GM19455 (cell line): ENCODE data around the gene IGFLR1.

Experiments used
- ATAC-seq: cut with Tn5 transposase; IDR thresholded peaks from one replicate; pipeline ENCODE4 v1.9.1; 2021; ENCODE audit not compliant: unreplicated experiment

The IGFLR1 gene

DNA sequence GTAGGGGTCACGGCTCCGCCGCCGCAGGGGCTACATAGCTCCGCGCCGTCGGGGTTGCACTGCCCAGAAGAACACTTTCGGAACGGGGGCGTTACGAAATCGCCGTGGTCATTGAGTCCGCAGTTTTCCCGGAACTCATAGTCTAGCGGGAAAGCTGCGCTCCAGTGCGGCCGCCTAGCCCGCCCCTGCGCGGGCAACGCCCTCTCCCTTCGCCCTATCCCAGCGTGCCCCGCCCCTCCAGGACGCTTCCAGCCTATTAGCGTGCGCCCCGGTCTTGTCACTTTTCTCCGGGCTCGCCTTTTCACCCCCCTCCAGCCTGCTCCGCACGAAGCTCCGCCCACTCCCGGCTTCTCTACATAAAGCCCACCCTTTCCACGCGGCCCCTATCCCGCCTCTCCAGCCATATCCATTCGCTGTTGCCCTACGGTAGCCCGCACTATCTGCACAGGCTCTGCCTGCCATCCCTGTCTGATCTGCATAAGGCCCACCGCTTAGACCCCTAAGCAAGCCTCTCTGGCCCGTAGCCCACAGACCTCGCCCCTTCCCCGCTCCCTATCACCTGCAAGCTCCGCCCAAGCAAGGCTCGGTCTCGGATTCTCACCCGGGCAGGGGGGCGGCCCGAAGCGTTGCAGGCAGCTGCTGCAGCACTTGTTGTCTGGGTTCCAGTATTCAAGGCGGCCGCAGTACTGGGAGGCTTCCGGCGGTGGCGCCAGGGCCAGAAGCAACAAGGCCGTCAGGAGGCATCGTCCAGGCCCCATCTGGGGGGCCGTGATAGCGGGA, 1.6 kb downstream of the IGFLR1 start:
- peak; percentile 63 for ATAC-seq

DNA sequence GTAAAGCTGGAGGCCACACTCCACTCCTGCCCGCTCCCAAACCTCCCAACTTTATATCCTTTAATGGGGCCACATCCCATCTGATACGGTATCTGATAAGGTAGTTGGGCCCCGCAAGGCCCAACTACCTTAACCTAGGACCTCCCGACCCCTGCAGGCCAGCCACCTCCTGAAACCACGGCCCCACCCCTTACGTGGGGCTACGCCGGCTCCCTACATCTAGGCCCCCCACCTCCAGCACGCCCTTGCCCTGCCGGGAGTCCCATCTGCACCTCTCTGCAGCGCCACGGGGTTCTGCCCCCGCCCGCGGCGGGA, 2.2 kb downstream of the IGFLR1 start:
- no peak for ATAC-seq

DNA sequence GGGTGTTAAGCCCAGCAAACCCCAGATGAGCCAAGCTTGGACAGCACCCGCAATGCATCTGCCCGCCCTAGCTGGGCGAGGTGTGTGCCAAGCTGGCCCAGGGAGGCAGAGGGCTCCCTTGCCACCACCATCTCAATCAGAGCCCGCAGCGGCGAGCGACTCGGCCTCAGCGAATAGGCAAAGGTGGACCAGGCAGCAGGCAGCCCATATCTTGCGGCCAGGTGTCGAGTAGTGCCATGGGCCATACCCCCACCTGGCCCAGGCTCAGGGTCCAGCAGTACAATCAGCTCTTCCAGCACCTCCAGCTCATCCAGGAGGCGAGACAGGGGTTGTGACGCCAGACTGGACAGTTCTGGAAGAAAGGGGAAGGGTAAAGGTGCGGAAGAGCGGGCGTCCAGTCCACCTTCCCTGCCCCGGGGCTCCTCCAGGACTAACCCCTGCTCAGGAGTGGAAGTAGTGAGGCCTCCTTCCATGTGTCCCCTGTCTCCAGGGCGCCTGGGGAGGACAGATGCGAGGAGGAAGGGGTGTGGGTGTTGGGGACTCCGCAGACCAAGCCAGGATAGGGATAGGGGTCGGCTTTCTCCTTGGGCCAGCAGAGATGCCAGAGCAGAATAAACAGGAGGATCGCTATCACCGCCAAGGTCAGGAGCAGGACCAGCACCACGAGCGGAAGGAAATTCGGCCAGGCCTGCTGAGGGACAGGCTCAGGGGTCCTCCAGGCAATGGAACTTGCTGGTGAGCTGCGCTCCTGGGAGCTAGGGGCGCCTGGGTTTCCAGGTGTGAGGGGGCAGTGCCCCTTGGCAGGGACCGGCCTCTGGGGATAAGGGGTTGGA, 2.8 kb downstream of the IGFLR1 start:
- ATAC-seq: no peak

DNA sequence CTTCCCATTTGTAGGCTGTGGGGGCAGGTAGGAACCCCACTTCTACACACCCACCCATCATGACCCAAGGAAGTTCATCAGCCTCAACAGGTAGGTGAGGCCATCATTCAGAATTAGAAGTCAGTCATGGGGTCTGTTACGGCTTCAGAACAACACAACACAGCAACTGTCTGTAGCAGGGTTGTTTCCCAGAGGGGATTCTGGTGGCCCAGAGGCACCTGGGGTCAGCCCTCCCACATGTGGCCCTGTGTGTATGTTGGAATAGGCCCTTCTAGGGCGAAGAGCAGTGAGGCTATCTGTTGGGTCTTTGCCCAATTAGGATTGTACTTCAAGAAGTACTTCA, 3.4 kb downstream of the IGFLR1 start:
- ATAC-seq: no peak

DNA sequence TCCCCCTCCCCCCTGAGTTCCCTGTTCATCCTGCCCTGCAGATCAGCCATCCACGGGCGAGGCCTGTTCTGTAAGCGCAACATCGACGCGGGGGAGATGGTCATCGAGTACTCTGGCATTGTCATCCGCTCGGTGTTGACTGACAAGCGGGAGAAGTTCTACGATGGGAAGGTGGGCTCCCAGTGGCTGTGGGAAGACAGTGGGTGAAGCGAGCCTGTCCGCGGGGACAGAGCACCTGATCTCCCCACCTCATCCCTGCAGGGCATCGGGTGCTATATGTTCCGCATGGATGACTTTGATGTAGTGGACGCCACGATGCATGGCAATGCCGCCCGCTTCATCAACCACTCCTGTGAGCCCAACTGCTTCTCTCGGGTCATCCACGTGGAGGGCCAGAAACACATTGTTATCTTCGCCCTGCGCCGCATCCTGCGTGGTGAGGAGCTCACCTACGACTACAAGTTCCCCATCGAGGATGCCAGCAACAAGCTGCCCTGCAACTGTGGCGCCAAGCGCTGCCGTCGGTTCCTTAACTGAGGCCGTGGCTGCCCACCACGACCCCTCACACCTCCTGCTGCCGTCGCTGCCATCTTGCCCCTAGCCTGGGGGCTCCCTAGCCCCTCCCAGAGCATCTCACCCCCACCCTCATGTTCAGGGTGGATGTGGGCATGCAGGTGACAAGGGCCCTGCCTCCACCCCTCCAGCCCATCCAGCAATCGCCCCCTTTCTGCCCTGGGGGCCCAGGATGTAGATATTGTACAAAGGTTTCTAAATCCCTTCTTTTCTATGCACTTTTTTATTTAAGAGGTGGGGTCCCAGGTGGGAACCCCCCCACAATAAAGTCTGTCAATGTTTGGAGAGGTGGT, 4.0 kb downstream of the IGFLR1 start:
- no peak for ATAC-seq

DNA sequence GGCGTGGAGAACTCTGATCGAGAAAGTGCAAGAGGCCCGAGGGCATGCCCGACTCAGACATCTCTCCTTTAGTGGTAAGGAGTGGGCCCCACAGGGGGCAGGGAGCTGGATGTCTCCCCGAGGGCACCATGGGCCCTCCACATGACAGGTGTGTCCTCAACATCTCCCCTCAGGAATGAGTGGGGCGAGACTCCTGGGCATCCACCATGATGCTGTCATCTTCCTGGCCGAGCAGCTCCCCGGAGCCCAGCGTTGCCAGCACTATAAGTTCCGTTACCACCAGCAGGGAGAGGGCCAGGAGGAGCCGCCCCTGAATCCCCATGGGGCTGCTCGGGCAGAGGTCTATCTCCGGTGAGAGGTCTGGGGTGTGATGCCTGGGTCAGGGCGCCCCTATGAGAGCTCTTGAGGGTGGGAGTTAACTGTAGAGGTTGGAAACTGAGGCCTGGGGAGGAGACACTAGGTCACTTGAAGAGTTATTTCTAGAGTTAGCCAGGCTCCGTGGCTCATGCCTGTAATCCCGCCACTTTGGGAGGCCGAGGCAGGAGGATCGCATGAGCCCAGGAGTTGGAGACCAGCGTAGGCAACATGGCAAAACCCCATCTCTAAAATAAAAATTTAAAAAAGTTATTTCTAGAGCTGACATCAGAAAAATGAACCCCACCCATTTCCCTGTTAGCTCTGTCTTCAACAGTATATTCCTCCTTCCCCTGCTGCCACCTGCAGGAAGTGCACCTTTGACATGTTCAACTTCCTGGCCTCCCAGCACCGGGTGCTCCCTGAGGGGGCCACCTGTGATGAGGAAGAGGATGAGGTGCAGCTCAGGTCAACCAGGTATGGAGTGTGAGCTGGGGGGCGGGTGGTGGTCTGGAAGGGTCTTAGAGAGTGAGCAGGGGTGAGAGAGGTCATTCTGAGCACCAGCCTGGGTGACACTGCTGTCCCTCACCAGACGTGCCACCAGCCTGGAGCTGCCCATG, 5.1 kb downstream of the IGFLR1 start:
- no peak for ATAC-seq

DNA sequence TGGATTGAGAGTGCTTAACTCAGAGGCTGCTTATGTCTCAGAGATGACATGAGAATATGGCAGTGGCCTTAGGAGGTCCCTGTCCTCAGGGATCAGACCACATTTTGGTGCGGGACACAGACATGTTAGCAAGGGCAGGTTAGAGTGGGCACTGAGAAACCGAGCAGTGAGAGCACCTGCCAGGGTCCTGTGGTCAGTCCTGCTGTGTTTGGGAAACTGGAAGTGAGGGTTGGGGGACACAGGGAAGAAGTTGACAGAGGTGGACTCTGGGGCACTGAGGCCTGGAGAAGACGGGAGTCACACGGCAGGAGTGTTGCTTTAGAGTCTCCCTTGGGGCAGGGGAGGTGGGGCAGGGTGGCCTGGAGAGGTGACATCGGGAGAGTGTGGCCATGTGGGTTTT, 7.4 kb downstream of the IGFLR1 start:
- ATAC-seq: no peak

DNA sequence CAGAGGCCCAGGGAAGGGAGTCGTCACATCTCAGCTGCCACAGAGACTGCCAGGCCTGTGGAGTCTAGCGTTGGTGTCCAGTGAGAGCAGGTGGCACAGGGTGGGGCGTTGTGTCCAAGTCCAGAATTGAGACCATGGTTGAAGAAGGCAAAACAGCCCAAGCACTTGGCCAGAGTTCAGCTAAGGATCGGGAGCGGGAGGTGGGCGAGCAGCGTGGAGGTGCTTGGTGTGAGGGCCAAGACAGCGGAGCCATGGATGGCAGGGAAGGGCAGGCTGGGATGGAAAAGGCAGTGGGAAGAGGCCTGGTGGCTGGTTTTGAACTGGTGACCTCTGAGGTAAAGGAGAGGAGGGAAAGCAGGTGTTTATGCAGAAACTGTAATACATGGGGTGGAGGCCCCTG, 8.0 kb downstream of the IGFLR1 start:
- ATAC-seq: no peak

DNA sequence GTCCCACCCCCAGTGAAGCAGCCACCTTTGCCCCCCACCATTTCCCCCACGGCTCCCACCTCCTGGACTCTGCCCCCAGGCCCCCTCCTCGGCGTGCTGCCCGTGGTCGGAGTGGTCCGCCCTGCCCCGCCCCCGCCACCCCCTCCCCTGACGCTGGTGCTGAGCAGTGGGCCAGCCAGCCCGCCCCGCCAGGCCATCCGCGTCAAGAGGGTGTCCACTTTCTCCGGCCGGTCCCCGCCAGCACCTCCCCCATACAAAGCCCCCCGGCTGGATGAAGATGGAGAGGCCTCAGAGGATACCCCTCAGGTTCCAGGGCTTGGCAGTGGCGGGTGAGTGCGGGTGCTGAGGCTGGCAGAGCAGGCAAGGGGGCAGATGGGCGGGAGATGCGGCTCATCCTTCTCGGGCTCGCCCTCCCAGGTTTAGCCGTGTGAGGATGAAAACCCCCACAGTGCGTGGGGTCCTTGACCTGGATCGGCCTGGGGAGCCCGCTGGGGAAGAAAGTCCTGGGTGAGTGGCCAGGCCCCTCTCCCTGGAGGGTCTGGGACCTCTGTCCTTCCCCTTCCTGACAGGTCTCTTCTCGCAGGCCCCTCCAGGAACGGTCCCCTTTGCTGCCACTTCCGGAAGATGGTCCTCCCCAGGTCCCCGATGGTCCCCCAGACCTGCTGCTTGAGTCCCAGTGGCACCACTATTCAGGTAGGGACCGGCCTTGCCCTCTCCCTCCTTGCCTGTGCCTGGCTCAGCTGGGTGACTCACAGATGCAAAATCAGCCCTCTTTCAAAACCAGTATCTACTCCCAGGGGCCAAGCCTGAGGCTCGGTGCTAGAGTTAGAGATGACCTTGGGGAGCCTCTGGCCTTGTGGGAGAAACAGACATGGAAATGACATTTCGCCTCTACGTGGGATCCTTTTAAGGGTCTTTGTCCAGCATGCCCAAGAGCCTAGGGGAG, 8.8 kb downstream of the IGFLR1 start:
- ATAC-seq: no peak

DNA sequence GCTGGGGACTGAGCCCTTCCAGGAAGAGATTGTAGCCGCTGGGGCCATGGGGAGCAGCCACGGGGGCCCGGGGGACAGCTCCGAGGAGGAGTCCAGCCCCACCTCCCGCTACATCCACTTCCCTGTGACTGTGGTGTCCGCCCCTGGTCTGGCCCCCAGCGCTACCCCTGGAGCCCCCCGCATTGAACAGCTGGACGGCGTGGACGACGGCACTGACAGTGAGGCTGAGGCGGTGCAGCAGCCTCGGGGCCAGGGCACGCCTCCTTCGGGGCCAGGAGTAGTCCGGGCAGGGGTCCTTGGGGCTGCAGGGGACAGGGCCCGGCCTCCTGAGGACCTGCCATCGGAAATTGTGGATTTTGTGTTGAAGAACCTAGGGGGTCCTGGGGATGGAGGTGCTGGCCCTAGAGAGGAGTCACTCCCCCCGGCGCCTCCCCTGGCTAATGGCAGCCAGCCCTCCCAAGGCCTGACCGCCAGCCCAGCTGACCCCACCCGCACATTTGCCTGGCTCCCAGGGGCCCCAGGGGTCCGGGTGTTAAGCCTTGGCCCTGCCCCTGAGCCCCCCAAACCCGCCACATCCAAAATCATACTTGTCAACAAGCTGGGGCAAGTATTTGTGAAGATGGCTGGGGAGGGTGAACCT, 9.6 kb downstream of the IGFLR1 start:
- no peak for ATAC-seq

DNA sequence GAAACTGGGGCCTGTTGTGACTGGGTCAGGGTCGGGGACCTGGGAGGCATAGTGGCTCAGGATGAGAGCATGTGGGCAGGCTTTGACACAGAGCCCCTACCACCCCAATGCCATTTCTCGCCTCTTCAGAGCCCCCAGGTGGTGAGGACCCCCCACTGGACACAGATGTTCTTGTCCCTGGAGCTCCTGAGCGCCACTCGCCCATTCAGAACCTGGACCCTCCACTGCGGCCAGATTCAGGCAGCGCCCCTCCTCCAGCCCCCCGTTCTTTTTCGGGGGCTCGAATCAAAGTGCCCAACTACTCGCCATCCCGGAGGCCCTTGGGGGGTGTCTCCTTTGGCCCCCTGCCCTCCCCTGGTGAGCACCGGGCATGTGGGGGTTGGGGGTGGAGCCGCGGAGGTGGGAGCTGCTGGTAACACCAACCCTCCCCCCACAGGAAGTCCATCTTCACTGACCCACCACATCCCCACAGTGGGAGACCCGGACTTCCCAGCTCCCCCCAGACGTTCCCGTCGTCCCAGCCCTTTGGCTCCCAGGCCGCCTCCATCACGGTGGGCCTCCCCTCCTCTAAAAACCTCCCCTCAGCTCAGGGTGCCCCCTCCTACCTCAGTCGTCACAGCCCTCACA, 10.4 kb downstream of the IGFLR1 start:
- no peak for ATAC-seq

DNA sequence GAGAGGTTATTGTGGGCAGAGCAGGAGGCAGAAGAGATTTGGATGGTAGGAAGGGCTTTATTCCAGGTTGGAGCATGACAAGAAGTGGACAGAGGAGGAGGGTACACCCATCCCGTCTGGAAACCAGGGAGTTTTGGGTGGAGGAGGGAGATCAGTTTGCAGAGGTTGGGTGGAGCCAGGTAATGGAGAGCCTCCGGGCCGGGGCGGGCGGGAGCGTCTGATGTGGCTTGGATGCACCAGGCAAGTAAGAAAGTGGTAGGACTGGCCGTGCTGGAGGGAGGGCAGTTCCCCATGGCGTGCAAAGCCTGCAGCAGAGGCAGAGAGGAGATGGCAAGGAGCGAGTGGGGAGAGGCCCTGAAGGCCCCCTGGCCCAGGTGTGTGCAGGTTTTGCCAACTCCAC, 10.9 kb downstream of the IGFLR1 start:
- ATAC-seq: no peak

DNA sequence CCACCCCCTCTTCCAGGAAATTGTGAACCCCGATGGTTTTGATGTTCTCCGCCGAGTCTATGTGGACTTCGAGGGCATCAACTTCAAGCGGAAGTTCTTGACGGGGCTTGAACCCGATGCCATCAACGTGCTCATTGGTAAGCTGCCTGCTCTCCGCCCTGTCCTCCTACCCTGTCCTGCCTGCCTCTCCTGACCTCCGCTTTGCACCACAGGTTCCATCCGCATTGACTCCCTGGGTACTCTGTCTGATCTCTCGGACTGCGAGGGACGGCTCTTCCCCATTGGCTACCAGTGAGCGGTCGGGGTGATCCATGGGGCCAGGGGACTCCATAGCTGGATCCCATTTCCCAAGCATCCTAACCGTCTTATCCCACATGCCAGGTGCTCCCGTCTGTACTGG, 11.9 kb downstream of the IGFLR1 start:
- ATAC-seq: no peak

DNA sequence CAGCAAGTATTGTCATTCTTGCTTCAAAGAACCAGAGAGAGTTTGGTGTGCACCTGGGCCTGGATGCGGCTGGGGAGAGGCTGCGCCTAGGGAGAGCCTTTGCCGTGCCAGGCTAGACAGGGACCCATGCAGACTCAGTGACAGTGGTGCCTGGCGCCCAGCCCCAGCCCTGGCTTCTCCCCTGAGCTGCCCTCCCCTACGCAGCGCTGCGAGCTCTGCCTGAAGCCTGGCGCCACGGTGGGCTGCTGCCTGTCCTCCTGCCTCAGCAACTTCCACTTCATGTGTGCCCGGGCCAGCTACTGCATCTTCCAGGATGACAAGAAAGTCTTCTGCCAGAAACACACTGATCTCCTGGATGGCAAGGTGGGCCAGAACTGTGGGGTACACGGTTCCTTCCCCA, 12.5 kb downstream of the IGFLR1 start:
- no peak for ATAC-seq

DNA sequence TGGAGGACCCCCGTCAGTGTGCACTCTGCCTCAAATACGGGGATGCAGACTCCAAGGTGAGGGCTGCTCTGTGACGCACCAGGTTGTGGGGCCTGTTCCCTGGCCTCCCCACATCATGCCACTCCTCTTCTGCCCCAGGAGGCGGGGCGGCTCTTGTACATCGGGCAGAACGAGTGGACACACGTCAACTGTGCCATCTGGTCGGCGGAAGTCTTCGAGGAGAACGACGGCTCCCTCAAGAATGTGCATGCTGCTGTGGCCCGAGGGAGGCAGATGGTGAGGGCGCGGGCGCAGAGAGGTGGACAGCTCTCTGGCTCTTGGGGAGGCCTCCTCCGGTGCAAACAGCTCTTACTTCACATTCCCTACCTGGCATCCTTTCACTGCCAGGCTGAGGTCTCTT, 13.2 kb downstream of the IGFLR1 start:
- no peak for ATAC-seq

DNA sequence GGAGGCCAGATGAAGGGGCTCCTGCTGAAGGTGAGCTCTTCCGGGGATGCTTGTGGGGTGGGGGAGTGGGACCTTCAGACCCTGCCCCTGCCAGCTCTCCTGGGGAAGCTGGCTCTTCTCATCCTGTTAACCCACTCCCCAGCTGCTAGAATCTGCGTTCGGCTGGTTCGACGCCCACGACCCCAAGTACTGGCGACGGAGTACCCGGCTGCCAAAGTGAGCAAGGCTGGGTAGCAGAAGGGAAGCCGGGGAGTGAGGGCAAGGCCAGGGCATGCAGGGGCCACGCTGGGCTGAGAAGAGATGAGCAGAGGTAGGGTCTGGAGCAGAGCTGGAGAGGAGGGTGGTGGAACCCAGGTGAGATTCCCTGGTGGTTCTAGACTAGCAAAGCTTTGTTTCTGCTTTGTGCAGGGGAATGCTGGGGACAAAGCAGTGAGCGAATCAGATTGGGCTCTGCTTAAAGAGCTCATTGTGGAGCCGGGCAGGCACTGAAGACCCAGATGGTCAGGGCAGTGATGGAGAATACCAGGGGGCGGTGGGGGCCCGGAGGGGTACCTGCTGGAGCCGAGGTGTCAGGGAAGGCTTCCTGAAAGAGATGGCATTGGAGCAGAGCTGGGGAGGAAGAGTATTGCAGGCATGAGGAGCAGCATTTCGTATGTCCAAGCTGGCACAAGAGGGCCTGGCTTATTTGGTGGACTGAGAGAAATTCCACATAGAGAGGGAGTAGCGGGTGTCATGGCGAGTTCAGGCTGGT, 14.1 kb downstream of the IGFLR1 start:
- no peak for ATAC-seq

DNA sequence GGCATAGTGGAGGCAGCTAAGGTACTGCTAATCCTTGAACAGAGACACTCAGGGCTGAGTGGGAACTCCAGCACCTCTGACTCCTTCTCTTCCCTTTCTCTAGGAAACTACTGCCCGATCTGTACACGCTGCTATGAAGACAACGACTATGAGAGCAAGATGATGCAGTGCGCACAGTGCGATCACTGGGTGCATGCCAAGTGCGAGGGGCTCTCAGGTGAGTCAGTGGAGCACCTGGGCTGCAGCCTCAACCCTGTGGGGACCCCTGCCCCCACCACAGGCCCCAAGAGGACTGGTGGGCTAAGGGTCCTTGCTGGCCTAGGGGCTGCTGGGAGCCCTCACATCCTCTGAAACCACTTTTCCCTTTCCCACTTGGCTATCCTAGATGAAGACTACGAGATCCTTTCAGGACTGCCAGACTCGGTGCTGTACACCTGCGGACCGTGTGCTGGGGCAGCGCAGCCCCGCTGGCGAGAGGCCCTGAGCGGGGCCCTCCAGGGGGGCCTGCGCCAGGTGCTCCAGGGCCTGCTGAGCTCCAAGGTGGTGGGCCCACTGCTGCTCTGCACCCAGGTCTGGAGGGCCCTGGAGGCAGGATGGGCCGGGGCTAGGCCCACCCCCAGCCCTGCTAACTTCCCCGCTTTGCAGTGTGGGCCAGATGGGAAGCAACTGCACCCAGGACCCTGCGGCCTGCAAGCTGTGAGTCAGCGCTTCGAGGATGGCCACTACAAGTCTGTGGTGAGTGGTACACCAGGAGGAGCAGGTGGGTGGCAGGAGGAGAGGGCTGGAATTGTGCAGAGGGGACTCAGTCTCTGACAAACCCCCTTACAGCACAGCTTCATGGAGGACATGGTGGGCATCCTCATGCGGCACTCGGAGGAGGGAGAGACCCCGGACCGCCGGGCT, 14.9 kb downstream of the IGFLR1 start:
- no peak for ATAC-seq
